GM19328 (cell line): ENCODE measurements around the gene ACOT13.
"Not testable (repeated sequence)": the region's sequence is repeated elsewhere in the genome, so short reads cannot be mapped to it uniquely, and the experiment has no call there.

Experiments
- ATAC-seq: cut with Tn5 transposase; IDR thresholded peaks from one replicate; pipeline ENCODE4 v1.9.1; 2021; ENCODE audit warnings: mild to moderate bottlenecking, moderate library complexity; ENCODE audit not compliant: unreplicated experiment

The ACOT13 gene

GRCh38 chr6:24661759-24662158, 5.1 kb upstream of the ACOT13 start:
- ATAC-seq, result not testable (repeated sequence)

- no peak for ATAC-seq
Observed at GRCh38 chr6:24662236-24662635, 4.6 kb upstream of the ACOT13 start.

GRCh38 chr6:24663189-24663588, 3.7 kb upstream of the ACOT13 start:
- no peak for ATAC-seq

DNA sequence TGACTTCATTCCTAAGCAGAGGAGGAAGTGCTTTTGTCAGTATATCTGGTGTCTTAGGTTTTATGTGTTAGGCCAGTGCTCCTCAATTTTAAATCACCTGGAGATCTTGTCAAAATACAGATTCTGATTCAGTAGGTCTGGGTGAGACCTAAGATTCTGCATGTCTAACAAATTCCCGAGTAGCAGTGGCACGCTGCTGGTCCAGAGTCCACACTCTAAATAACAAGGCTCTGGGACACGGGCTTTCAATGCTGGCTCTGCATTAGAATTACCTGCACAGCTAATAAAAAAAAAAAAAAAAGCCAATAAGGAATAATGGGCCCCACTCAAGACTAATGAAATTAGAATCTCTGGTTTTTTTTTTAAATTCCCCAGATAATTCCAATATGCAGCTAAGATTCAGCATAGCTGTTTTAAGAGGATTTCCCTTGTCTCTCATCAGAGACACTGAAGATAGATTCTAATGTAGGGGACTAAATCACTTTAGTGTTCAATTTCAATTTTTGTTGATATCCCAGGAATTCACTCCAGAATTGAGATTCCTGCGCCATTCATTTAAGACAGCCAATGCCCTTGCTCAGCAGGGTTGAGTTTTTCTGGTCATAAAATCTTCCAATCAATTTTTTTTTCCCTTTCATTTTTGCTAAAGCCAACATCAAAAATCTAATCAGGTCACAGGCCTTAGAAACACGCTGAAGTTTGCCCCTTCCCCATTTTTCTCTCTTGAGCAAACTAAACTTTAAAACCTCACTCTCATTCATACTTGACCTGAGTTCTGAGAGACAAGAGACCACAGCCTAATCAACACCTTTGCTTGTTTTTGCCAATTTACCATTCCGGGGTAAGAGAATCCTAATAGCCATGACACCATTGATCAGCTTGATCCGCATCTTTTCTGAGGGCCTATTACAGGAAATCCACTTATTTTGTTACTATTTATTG, 2.6 kb upstream of the ACOT13 start:
- no peak for ATAC-seq

DNA sequence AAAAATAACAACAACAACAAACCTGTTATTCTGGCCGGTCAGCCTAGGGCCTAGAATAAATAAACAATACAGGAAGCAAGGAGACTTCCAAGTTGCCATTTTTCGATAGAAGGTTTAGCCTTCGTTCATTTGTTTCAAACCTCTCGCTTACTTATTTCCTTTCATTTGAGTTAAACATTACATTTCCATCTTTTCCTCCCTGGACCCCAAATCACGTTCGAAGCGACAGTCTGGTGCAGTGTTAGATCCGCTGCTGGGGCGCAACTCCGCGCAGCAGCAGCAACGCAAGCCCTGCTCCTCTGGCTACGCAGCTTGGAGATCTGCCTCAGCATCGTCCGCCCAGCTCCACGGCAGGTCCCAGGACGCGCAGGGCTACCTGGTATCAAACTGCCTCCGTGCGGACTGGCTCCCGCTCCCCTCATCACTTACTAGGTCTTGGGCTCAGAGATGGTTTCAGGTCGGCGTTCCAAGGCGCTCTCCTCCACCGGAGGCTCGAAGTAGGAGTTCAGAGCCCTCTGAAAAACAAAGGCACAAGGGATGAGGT, 708 bp upstream of the ACOT13 start:
- peak; percentile 30 for ATAC-seq

DNA sequence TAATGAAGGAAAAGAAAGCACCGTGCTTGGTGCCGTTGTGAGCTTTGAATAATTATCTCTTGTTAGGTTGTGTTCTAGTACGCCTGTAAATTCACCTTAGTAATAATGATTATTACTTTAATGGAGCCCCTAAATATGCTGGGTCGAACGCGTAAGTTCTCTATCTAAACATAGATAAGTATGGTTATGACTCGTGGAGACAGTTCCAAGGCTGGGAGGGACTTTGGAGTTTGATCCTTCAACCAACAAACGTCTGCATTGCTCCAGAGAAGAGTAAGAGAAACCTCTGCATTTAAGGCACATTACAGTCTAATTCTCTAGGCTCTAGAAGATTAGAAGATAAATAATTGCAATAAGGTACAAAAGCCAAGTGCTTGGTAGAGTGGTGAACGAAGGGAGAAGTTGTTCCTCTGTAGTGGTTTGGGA, 514 bp downstream of the ACOT13 start:
- ATAC-seq, result no peak

- not testable (repeated sequence) for ATAC-seq
Observed at GRCh38 chr6:24668066-24668996, 1.5 kb downstream of the ACOT13 start.

GRCh38 chr6:24668997-24669361, 2.1 kb downstream of the ACOT13 start:
- ATAC-seq, result no peak

- not testable (repeated sequence) for ATAC-seq
Observed at GRCh38 chr6:24670492-24670891, 3.6 kb downstream of the ACOT13 start.

GRCh38 chr6:24671077-24671476, 4.2 kb downstream of the ACOT13 start:
- ATAC-seq, result not testable (repeated sequence)

GRCh38 chr6:24672620-24673182, 5.8 kb downstream of the ACOT13 start:
- ATAC-seq, result no peak

GRCh38 chr6:24673625-24674024, 6.7 kb downstream of the ACOT13 start:
- ATAC-seq, result no peak

GRCh38 chr6:24678792-24679352, 12.0 kb downstream of the ACOT13 start:
- ATAC-seq, result not testable (repeated sequence)

GRCh38 chr6:24680582-24680981, 13.7 kb downstream of the ACOT13 start:
- ATAC-seq, result no peak

- no peak for ATAC-seq
Observed at GRCh38 chr6:24683297-24684296, 16.7 kb downstream of the ACOT13 start.

GRCh38 chr6:24686408-24686807, 19.5 kb downstream of the ACOT13 start:
- no peak for ATAC-seq

GRCh38 chr6:24686946-24687345, 20.1 kb downstream of the ACOT13 start:
- no peak for ATAC-seq

- no peak for ATAC-seq
Observed at GRCh38 chr6:24689964-24690363, 23.1 kb downstream of the ACOT13 start.

DNA sequence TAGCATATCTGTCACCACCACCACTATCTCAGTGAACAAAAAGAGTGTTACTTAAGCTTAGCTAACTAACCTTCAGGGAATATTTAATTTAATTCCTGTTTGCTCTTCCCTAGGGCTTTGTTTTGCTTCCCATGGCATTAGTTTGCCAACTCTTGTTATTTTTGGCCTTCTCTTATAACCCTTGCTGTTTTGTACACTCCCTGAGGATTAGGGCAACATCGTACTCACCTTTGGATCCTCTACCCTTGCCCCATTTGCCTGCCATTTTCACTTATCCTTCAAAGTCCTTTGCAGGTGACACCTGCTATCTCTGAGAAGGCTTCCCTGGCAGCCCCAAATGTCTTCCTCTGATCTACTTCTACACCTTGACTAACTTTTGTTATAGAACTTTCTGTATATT, 23.7 kb downstream of the ACOT13 start:
- ATAC-seq, result no peak
